ENCODE measurements around the gene NELFE. TPM values are rescaled to one million over a fixed set of nuclear protein-coding genes. Genes with fewer than 3 reads are reported as not detected.
A peak's percentile ranks its signal among the peaks of the same experiment; 100 is the strongest.

NELFE gene
- total RNA-seq, 4 donors from 2014 or later: 79.3 to 81.7 (median 81.1) TPM

DNA sequence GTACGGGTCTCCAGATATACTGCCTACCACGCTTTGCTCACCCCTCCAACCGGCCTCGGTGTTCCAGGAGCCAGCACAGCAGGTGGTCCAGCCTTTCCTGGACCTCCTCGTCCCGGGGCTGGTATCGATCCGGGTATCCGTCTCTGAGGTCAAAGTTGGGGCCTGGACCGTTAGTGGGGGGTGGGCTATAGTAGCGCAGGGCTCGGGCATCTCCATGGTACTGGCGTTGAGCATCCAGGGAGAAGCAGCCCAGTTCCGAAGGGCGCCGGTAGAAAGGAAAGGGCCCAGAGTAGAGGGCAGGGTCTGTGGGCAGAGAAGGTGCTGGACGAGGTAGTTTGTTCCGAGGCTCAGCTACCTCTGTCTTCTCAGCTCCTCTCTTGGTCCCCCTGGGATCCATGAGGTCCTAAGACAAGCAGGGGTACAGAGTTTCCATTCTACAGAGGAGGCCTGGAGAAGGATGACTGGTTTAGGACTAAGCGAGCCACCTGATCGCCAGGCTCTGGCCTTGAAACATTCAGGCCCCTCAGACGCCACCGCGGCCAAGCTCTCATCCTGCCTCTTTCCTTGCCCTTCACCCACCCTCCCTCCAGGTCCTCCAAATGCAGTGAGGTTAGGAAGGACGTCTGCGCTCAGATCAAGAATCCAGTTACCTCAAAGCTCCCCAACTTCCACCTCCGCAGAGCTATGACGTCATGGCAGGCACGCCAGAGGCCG, 12.7 kb upstream of the NELFE start:
- intact Hi-C loops (cut with DNase I): no loop called here
- peak overlapping the region; percentile 58 to 88 (median 78) for H3K4me3 ChIP-seq
- DNase-seq (ENCODE audit: extremely low spot score): no peak
- peaks cover 21 to 48% (median 34%) of the 10 kb centered on the region in 4 donors for H3K4me1 ChIP-seq
- no peaks in the 10 kb centered on the region for H3K27me3 ChIP-seq
- 32% methylated on average over 24 of the region's 29 CpGs for WGBS
- peak overlapping the region; percentile 92 to 97 (median 95) for H3K27ac ChIP-seq (replicated peaks in 1 of 4)
- no peaks in the 10 kb centered on the region for H3K9me3 ChIP-seq
- H3K36me3 ChIP-seq: peaks cover 7 to 49% (median 47%) of the 10 kb centered on the region in 4 donors
- no peak for TF ChIP-seq POLR2AphosphoS5 (IDR thresholded peaks at IDR 0.05)
- TF ChIP-seq CTCF (IDR thresholded peaks at IDR 0.05): no peak
- TF ChIP-seq POLR2A (IDR thresholded peaks at IDR 0.05; ENCODE audit: low read depth): no peak
- no peak for TF ChIP-seq EP300 (IDR thresholded peaks at IDR 0.05)

GRCh38 chr6:31970604-31971271, 12.0 kb upstream of the NELFE start:
- H3K36me3 ChIP-seq: peaks cover 7 to 56% (median 53%) of the 10 kb centered on the region in 4 donors
- peaks cover 21 to 48% (median 34%) of the 10 kb centered on the region in 4 donors for H3K4me1 ChIP-seq
- no peak for DNase-seq (ENCODE audit: extremely low spot score)
- TF ChIP-seq POLR2A (IDR thresholded peaks at IDR 0.05; ENCODE audit: low read depth) (no peak), POLR2AphosphoS5 (IDR thresholded peaks at IDR 0.05) (no peak), EP300 (IDR thresholded peaks at IDR 0.05) (no peak), CTCF (IDR thresholded peaks at IDR 0.05) (no peak)
- WGBS: 77% methylated on average over 6 of the region's 18 CpGs
- H3K27ac ChIP-seq (replicated peaks in 1 of 4): peak overlapping the region; percentile 92 to 97 (median 95)
- intact Hi-C loops (cut with DNase I): no loop called here
- H3K27me3 ChIP-seq: no peaks in the 10 kb centered on the region
- no peaks in the 10 kb centered on the region for H3K9me3 ChIP-seq
- H3K4me3 ChIP-seq: peak overlapping the region; percentile 58 to 88 (median 78)

DNA sequence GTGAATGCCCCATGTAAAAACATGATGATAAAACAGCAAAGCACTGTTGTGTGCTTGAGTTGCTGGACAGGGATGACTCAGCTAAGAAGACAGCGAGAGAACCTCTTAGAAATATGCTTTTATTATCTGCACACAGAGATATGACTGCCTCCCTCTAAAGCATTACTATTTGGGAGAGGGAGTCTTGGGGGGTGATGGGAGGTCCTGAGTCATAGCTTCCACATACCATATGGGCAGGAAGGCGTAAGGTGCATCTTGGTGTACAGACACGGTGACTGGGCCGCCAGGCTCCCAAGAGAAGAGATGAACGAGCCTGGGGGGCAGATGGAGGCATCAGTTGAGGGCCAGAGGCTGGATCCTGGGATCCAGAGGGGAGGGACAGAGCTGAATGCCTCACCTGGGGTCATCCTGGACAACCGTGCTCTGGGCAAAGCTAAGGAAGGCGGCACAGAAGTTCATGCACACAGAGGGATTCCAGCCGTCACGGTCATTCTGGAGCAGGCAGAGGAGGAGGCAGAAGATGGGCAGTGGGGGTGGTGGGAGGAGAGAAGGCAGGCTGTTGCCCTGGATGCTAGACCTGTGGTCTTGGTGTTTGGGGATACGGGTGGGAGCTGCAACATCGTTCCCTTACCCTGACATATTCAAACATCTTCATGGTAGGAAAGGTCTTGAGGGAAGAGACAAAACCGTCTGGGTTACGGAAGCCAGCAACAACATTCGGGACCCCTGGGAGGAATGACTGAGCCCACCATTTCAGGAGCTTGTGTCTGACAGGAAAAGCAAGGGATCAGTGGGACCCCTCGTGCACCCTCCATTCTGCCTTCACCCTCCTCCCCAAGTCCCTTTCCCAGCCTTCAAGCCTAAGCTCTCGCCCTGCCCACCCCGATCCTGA, 11.2 kb upstream of the NELFE start:
- H3K27me3 ChIP-seq: no peaks in the 10 kb centered on the region
- DNase-seq (ENCODE audit: extremely low spot score): no peak
- H3K27ac ChIP-seq (replicated peaks in 1 of 4): peak overlapping the region; percentile 92 to 97 (median 95)
- intact Hi-C loops (cut with DNase I): no loop called here
- H3K4me3 ChIP-seq: peak overlapping the region in 3 of 4 donors; percentile 58 to 88 (median 80)
- 67% methylated on average over 15 of the region's 17 CpGs for WGBS
- peaks cover 10 to 64% (median 59%) of the 10 kb centered on the region in 4 donors for H3K36me3 ChIP-seq
- H3K9me3 ChIP-seq: no peaks in the 10 kb centered on the region
- H3K4me1 ChIP-seq: peaks cover 21 to 48% (median 34%) of the 10 kb centered on the region in 4 donors
- TF ChIP-seq POLR2AphosphoS5 (IDR thresholded peaks at IDR 0.05) (no peak), POLR2A (IDR thresholded peaks at IDR 0.05; ENCODE audit: low read depth) (no peak), CTCF (IDR thresholded peaks at IDR 0.05) (no peak), EP300 (IDR thresholded peaks at IDR 0.05) (no peak)

- no peak overlapping the region for H3K27ac ChIP-seq (replicated peaks in 1 of 4)
- H3K27me3 ChIP-seq: no peaks in the 10 kb centered on the region
- DNase-seq (ENCODE audit: extremely low spot score): no peak
- TF ChIP-seq CTCF (IDR thresholded peaks at IDR 0.05) (no peak), EP300 (IDR thresholded peaks at IDR 0.05) (no peak), POLR2A (IDR thresholded peaks at IDR 0.05; ENCODE audit: low read depth) (no peak), POLR2AphosphoS5 (IDR thresholded peaks at IDR 0.05) (no peak)
- intact Hi-C loops (cut with DNase I): no loop called here
- H3K36me3 ChIP-seq: peaks cover 19 to 70% (median 65%) of the 10 kb centered on the region in 4 donors
- no peak overlapping the region for H3K4me3 ChIP-seq
- peaks cover 21 to 41% (median 34%) of the 10 kb centered on the region in 4 donors for H3K4me1 ChIP-seq
- H3K9me3 ChIP-seq: no peaks in the 10 kb centered on the region
- WGBS: 89% methylated on average over 22 of the region's 23 CpGs
Measured at GRCh38 chr6:31968791-31969711, 10.3 kb upstream of the NELFE start.

Measured in esophagus muscularis mucosa (tissue), 4 donors.